Measurements from ENCODE around the gene CTBS.
"Not testable (repeated sequence)": the region's sequence is repeated elsewhere in the genome, so short reads cannot be mapped to it uniquely, and the experiment has no call there.

DNA sequence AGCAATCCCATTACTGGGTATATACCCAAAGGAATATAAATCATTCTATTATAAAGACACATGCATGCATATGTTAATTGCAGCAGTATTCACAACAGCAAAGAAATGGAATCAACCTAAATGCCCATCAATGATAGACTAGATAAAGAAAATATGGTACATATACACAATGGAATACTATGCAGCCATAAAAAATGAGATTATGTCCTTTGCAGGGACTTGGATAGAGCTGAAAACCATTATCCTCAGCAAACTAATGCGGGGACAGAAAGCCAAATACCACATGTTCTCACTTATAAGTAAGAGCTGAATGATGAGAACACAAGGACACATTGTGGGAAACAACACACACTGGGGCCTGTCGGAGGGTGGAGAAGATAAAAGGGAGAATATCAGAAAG, 20.7 kb upstream of the CTBS start:
- TF ChIP-seq, protein P1, sequence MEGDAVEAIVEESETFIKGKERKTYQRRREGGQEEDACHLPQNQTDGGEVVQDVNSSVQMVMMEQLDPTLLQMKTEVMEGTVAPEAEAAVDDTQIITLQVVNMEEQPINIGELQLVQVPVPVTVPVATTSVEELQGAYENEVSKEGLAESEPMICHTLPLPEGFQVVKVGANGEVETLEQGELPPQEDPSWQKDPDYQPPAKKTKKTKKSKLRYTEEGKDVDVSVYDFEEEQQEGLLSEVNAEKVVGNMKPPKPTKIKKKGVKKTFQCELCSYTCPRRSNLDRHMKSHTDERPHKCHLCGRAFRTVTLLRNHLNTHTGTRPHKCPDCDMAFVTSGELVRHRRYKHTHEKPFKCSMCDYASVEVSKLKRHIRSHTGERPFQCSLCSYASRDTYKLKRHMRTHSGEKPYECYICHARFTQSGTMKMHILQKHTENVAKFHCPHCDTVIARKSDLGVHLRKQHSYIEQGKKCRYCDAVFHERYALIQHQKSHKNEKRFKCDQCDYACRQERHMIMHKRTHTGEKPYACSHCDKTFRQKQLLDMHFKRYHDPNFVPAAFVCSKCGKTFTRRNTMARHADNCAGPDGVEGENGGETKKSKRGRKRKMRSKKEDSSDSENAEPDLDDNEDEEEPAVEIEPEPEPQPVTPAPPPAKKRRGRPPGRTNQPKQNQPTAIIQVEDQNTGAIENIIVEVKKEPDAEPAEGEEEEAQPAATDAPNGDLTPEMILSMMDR (IDR thresholded peaks at IDR 0.05; ENCODE audit: borderline replicate concordance, extremely low read depth, low read length, poor library complexity, severe bottlenecking): not testable (repeated sequence)
- TF ChIP-seq EZH2 (IDR thresholded peaks at IDR 0.05; ENCODE audit: borderline replicate concordance, low read depth, low read length, severe bottlenecking): not testable (repeated sequence)

Measured in DND-41 (cell line).